ENCODE data around the gene RDH11.

DNA sequence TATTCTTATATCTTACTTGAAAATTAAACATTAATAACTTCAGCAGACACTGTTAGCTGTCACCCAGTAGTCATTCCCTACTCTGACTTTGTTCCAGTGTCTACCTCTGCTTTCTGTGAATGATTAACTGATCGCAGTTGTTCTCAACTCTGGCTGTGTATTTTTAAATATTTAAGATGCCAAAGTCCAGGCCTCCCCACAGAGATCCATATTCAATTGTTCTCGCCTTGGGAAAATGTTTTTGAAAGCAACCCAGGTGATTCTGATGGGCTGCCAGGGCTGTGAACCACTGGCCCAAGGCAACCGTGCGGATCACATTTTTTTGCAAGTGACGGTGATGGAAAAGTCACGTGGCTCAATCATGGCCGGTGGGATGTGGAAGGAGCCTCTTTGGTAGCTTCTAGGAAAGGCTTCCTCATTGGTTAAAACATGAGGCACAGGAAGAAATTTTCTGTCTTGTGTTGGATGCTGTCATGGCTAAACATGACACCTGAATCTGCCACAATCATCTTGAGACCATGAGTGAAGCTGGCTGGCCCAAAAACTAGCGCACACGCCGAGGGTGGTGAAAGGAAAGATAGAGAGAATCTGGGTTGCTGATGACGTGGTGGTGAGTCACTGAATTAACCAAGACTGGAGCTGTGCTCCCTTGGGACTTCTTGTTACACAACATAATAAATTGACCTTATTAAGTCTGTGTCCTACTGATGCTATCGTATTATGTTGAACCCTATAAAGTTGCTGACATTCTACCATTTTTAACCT is 43.4 kb upstream of the RDH11 start:
- TF ChIP-seq, protein P1, sequence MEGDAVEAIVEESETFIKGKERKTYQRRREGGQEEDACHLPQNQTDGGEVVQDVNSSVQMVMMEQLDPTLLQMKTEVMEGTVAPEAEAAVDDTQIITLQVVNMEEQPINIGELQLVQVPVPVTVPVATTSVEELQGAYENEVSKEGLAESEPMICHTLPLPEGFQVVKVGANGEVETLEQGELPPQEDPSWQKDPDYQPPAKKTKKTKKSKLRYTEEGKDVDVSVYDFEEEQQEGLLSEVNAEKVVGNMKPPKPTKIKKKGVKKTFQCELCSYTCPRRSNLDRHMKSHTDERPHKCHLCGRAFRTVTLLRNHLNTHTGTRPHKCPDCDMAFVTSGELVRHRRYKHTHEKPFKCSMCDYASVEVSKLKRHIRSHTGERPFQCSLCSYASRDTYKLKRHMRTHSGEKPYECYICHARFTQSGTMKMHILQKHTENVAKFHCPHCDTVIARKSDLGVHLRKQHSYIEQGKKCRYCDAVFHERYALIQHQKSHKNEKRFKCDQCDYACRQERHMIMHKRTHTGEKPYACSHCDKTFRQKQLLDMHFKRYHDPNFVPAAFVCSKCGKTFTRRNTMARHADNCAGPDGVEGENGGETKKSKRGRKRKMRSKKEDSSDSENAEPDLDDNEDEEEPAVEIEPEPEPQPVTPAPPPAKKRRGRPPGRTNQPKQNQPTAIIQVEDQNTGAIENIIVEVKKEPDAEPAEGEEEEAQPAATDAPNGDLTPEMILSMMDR (IDR thresholded peaks at IDR 0.05; ENCODE audit: poor library complexity), result no peak
- TF ChIP-seq EZH2 (IDR thresholded peaks at IDR 0.05; ENCODE audit: borderline replicate concordance) (no peak), EZH2phosphoT487 (IDR thresholded peaks at IDR 0.05; ENCODE audit: low read depth, severe bottlenecking, unreplicated experiment) (no peak)
